ENCODE measurements around the gene PLCL2.

DNA sequence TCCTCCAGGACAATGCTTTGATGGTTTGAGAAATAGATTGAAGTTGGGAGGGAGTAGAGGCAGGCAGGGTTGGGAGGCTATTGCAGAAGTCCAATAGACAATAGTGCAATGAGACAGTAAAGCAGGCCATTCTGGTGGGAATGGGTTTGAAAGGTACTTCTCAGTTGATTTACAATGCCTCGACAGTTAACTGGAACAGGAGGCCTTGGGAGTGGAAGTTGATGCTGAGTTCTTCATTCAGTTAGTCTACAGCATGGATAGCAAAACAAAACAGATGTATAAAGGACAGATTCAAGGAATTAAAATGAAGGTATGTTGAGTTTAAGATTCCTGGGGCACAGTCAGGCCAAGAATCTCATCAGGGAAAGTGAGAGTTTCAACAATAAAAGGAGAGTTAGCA lies 6.8 kb upstream of the PLCL2 start:
- TF ChIP-seq POLR2A (IDR thresholded peaks at IDR 0.05): no peak
- TF ChIP-seq, protein P1, sequence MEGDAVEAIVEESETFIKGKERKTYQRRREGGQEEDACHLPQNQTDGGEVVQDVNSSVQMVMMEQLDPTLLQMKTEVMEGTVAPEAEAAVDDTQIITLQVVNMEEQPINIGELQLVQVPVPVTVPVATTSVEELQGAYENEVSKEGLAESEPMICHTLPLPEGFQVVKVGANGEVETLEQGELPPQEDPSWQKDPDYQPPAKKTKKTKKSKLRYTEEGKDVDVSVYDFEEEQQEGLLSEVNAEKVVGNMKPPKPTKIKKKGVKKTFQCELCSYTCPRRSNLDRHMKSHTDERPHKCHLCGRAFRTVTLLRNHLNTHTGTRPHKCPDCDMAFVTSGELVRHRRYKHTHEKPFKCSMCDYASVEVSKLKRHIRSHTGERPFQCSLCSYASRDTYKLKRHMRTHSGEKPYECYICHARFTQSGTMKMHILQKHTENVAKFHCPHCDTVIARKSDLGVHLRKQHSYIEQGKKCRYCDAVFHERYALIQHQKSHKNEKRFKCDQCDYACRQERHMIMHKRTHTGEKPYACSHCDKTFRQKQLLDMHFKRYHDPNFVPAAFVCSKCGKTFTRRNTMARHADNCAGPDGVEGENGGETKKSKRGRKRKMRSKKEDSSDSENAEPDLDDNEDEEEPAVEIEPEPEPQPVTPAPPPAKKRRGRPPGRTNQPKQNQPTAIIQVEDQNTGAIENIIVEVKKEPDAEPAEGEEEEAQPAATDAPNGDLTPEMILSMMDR (IDR thresholded peaks at IDR 0.05): no peak
